Measurements from ENCODE around the gene NUDT3.

The NUDT3 gene

DNA sequence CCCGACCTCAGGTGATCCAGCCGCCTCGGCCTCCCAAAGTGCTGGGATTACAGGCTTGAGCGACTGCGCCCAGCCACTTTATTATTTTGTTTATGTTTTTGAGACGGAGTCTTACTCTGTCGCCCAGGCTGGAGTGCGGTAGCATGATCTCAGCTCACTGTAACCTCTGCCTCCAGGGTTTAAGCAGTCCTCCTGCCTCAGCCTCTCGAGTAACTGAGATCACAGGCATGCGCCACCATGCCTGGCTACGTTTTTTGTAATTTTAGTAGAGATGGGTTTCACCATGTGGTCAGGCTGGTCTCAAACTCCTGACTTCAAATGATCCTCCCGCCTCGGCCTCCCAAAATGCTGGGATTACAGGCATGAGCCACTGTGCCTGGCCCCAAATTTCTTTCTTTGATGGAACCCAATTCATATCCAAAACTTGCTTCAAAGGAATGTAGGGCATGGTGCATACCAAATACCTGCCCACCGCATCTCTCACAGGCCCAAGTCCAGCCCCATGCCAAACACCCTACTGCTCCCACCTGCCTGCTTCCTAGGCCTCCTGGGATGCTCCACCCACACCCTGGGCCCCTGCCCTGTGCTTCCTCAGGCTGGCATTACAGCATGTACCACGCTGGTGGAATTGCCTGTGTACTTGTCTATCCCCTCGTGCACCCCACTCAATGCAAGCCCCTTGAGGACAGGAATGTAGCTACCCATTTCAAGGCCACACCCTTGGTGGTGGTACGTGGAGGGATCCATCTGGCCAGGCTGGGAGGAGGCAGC lies 160.7 kb downstream of the NUDT3 start:
- no peak overlapping the region for H3K27ac Mint-ChIP-seq
- H3K27me3 Mint-ChIP-seq (ENCODE audit: low read depth, poor library complexity): peaks cover 6% of the 10 kb centered on the region
- TF ChIP-seq, protein P1, sequence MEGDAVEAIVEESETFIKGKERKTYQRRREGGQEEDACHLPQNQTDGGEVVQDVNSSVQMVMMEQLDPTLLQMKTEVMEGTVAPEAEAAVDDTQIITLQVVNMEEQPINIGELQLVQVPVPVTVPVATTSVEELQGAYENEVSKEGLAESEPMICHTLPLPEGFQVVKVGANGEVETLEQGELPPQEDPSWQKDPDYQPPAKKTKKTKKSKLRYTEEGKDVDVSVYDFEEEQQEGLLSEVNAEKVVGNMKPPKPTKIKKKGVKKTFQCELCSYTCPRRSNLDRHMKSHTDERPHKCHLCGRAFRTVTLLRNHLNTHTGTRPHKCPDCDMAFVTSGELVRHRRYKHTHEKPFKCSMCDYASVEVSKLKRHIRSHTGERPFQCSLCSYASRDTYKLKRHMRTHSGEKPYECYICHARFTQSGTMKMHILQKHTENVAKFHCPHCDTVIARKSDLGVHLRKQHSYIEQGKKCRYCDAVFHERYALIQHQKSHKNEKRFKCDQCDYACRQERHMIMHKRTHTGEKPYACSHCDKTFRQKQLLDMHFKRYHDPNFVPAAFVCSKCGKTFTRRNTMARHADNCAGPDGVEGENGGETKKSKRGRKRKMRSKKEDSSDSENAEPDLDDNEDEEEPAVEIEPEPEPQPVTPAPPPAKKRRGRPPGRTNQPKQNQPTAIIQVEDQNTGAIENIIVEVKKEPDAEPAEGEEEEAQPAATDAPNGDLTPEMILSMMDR (IDR thresholded peaks at IDR 0.05): no peak
- H3K36me3 Mint-ChIP-seq (ENCODE audit: low read depth): no peaks in the 10 kb centered on the region
- no peaks in the 10 kb centered on the region for H3K9me3 Mint-ChIP-seq
- peaks cover 58% of the 10 kb centered on the region for H3K4me1 Mint-ChIP-seq
- no peak overlapping the region for H3K4me3 Mint-ChIP-seq
- no peak for DNase-seq

DNA sequence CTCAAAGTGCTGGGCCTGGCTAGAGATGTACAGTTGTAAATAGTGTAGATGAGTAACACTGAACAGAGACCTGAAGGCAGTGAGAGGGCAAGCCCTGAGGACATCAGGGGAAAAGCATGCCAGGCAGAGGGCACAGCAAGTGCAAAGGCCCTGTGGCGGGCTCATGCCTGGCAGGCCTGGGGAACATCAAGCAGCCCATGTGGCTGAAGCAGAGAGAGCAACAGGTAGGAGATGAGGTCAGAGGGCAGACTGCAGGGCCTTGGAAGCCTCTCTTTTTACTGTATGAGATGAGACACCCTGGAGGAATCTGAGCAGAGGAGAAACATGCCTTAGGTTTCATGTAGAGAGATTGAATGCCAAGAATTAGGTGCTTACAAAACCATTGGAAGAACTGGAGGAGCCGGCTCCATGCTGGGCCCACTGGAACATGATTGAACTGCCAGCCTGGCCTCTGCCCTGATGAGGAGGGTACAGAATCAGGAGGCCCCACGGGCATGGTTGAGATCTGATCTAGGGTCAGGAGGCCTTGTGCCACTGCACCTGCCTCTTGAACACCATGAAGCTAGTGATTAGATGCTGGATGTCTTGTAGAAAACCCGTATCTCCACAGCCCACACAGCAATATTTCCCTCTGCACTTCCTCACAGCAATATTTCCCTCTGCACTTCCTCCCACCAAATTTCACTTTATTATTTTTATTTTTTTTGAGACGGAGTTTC lies 161.7 kb downstream of the NUDT3 start:
- peaks cover 67% of the 10 kb centered on the region for H3K4me1 Mint-ChIP-seq
- no peaks in the 10 kb centered on the region for H3K36me3 Mint-ChIP-seq (ENCODE audit: low read depth)
- H3K9me3 Mint-ChIP-seq: no peaks in the 10 kb centered on the region
- no peak overlapping the region for H3K4me3 Mint-ChIP-seq
- no peak for DNase-seq
- peaks cover 7% of the 10 kb centered on the region for H3K27me3 Mint-ChIP-seq (ENCODE audit: low read depth, poor library complexity)
- no peak overlapping the region for H3K27ac Mint-ChIP-seq
- TF ChIP-seq, protein P1 (IDR thresholded peaks at IDR 0.05): no peak

DNA sequence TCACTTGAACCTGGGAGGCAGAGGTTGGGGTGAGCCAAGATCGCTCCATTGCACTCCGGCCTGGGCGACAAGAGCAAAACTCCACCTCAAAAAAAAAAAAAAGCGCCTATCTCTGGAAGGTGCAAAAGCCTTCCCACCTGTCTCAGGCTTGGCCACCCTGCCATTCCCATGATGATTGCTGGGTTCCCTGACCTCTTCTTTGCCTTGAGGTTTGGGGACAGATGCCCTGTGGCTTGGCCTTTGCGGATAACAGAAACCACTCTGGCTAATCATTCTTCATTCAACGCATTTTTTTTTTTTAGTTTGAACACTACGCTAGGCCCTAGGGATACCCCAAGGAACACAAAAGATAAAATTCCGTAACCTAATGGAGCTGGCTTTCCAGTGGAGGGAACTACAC lies 162.6 kb downstream of the NUDT3 start:
- H3K4me1 Mint-ChIP-seq: peaks cover 72% of the 10 kb centered on the region
- no peak for DNase-seq

More for the DNA sequence above, 162.6 kb downstream of the NUDT3 start:
- no peaks in the 10 kb centered on the region for H3K9me3 Mint-ChIP-seq
- H3K36me3 Mint-ChIP-seq (ENCODE audit: low read depth): no peaks in the 10 kb centered on the region
- H3K4me3 Mint-ChIP-seq: no peak overlapping the region
- H3K27ac Mint-ChIP-seq: peak overlapping the region; percentile 54
- peaks cover 7% of the 10 kb centered on the region for H3K27me3 Mint-ChIP-seq (ENCODE audit: low read depth, poor library complexity)
- TF ChIP-seq, protein P1 (IDR thresholded peaks at IDR 0.05): no peak
